Activated naive CD8-positive, alpha-beta T cell treated with anti-CD3 and anti-CD28 coated beads, Interleukin-2, amount 10 ng/mL, durations not matched to agents 7 days and 5 days (primary cell): ENCODE data around the gene HDAC4. TPM values are rescaled to one million over a fixed set of nuclear protein-coding genes. Genes with fewer than 3 reads are reported as not detected.

ENCODE experiments used
- ATAC-seq: fragments of 150-1000 bp; cut with Tn5 transposase; one replicate; pipeline ENCODE4 v1.10.0; 2021; ENCODE audit warnings: low read depth, moderate library complexity
- POLR2A ChIA-PET: fragments of 350-600 bp; sonication (Branson Sonifier 250); formaldehyde crosslinking; loops from one replicate; lab custom pipeline; 2021; ENCODE audit warnings: antibody characterized with exemption; lab: Charles Lee
- DNase-seq: peaks from one replicate; pipeline ENCODE4 v3.0.0; 2021
- H3K27ac Mint-ChIP-seq: one replicate; pipeline ENCODE4 v1.8.0; 2022; ENCODE audit warnings: mild to moderate bottlenecking, mixed read lengths
- H3K27me3 Mint-ChIP-seq: one replicate; pipeline ENCODE4 v1.8.0; 2022; ENCODE audit warnings: mild to moderate bottlenecking, moderate library complexity, mixed read lengths
- H3K36me3 Mint-ChIP-seq: one replicate; pipeline ENCODE4 v1.8.0; 2021; ENCODE audit warnings: mild to moderate bottlenecking, mixed read lengths
- H3K4me1 Mint-ChIP-seq: one replicate; pipeline ENCODE4 v1.8.0; 2021; ENCODE audit warnings: mixed read lengths
- H3K4me3 Mint-ChIP-seq: one replicate; pipeline ENCODE4 v1.8.0; 2022; ENCODE audit warnings: mild to moderate bottlenecking, moderate library complexity, mixed read lengths
- H3K9me3 Mint-ChIP-seq: one replicate; pipeline ENCODE4 v1.8.0; 2021; ENCODE audit warnings: mixed read lengths
- total RNA-seq, 2 experiments: library from RNA; stranded (reverse); gene quantifications; one replicate each; pipeline ENCODE4 v1.2.3, GENCODE V29; 2021

Gene HDAC4
- total RNA-seq, 2 experiments from 2014 or later = 54.0 to 57.4 TPM

- Mint-ChIP-seq H3K27me3 (peaks cover 36% of the 10 kb centered on the region), H3K27ac (no peak overlapping the region), H3K36me3 (peaks cover 1% of the 10 kb centered on the region), H3K9me3 (peaks cover 4% of the 10 kb centered on the region), H3K4me3 (no peak overlapping the region), H3K4me1 (peaks cover 14% of the 10 kb centered on the region)
- no peak for ATAC-seq
- POLR2A ChIA-PET = no interaction called here
- DNase-seq = no peak
Observed at GRCh38 chr2:239438368-239438767, 37.5 kb upstream of the HDAC4 start.

GRCh38 chr2:239436669-239437335 is 36.0 kb upstream of the HDAC4 start:
- no peak for ATAC-seq
- Mint-ChIP-seq H3K36me3 (peaks cover 1% of the 10 kb centered on the region), H3K4me1 (peaks cover 16% of the 10 kb centered on the region), H3K27me3 (peaks cover 29% of the 10 kb centered on the region), H3K27ac (no peak overlapping the region), H3K9me3 (peaks cover 4% of the 10 kb centered on the region), H3K4me3 (no peak overlapping the region)
- POLR2A ChIA-PET = no interaction called here
- no peak for DNase-seq

GRCh38 chr2:239436076-239436475 is 35.3 kb upstream of the HDAC4 start:
- peaks cover 1% of the 10 kb centered on the region for H3K36me3 Mint-ChIP-seq
- H3K27ac Mint-ChIP-seq = no peak overlapping the region
- peaks cover 8% of the 10 kb centered on the region for H3K4me1 Mint-ChIP-seq
- POLR2A ChIA-PET = no interaction called here
- ATAC-seq = no peak
- H3K4me3 Mint-ChIP-seq = no peak overlapping the region
- DNase-seq = no peak
- peaks cover 22% of the 10 kb centered on the region for H3K27me3 Mint-ChIP-seq
- H3K9me3 Mint-ChIP-seq = peaks cover 4% of the 10 kb centered on the region

- Mint-ChIP-seq H3K36me3 (peaks cover 1% of the 10 kb centered on the region), H3K4me1 (peaks cover 4% of the 10 kb centered on the region), H3K27ac (no peak overlapping the region), H3K27me3 (peaks cover 7% of the 10 kb centered on the region), H3K4me3 (no peak overlapping the region), H3K9me3 (peaks cover 4% of the 10 kb centered on the region)
- DNase-seq (no peak), ATAC-seq (no peak)
- POLR2A ChIA-PET = no interaction called here
Observed at GRCh38 chr2:239433777-239434403, 33.1 kb upstream of the HDAC4 start.

GRCh38 chr2:239432174-239432573 is 31.4 kb upstream of the HDAC4 start:
- no peak for DNase-seq
- Mint-ChIP-seq H3K4me3 (no peak overlapping the region), H3K27me3 (peaks cover 3% of the 10 kb centered on the region), H3K36me3 (peaks cover 1% of the 10 kb centered on the region), H3K4me1 (peaks cover 4% of the 10 kb centered on the region), H3K27ac (no peak overlapping the region), H3K9me3 (peaks cover 4% of the 10 kb centered on the region)
- POLR2A ChIA-PET = no interaction called here
- ATAC-seq = no peak

GRCh38 chr2:239431536-239431935 is 30.7 kb upstream of the HDAC4 start:
- Mint-ChIP-seq H3K36me3 (peaks cover 1% of the 10 kb centered on the region), H3K9me3 (peaks cover 4% of the 10 kb centered on the region), H3K4me3 (no peak overlapping the region), H3K4me1 (peaks cover 4% of the 10 kb centered on the region), H3K27ac (no peak overlapping the region), H3K27me3 (peaks cover 3% of the 10 kb centered on the region)
- POLR2A ChIA-PET = no interaction called here
- no peak for DNase-seq
- ATAC-seq = no peak

GRCh38 chr2:239429473-239430350 is 28.9 kb upstream of the HDAC4 start:
- Mint-ChIP-seq H3K9me3 (peaks cover 2% of the 10 kb centered on the region), H3K27me3 (peaks cover 3% of the 10 kb centered on the region), H3K4me1 (peaks cover 4% of the 10 kb centered on the region), H3K27ac (no peak overlapping the region), H3K36me3 (peaks cover 1% of the 10 kb centered on the region), H3K4me3 (no peak overlapping the region)
- ATAC-seq = no peak
- POLR2A ChIA-PET = no interaction called here
- no peak for DNase-seq

- no peak overlapping the region for H3K4me3 Mint-ChIP-seq
- POLR2A ChIA-PET = no interaction called here
- ATAC-seq (no peak), DNase-seq (no peak)
- H3K36me3 Mint-ChIP-seq = no peaks in the 10 kb centered on the region
- H3K27ac Mint-ChIP-seq = no peak overlapping the region
- peaks cover 3% of the 10 kb centered on the region for H3K27me3 Mint-ChIP-seq
- no peaks in the 10 kb centered on the region for H3K4me1 Mint-ChIP-seq
- no peaks in the 10 kb centered on the region for H3K9me3 Mint-ChIP-seq
Observed at GRCh38 chr2:239425631-239426030, 24.8 kb upstream of the HDAC4 start.

- H3K27ac Mint-ChIP-seq = no peak overlapping the region
- no peaks in the 10 kb centered on the region for H3K36me3 Mint-ChIP-seq
- DNase-seq = no peak
- POLR2A ChIA-PET = no interaction called here
- H3K27me3 Mint-ChIP-seq = peaks cover 6% of the 10 kb centered on the region
- H3K4me1 Mint-ChIP-seq = no peaks in the 10 kb centered on the region
- no peak overlapping the region for H3K4me3 Mint-ChIP-seq
- H3K9me3 Mint-ChIP-seq = no peaks in the 10 kb centered on the region
- no peak for ATAC-seq
Observed at GRCh38 chr2:239424337-239425045, 23.7 kb upstream of the HDAC4 start.

- H3K27ac Mint-ChIP-seq = no peak overlapping the region
Observed at GRCh38 chr2:239423551-239423950, 22.7 kb upstream of the HDAC4 start.

GRCh38 chr2:239421851-239422250 is 21.0 kb upstream of the HDAC4 start:
- POLR2A ChIA-PET = no interaction called here
- no peak overlapping the region for H3K4me3 Mint-ChIP-seq
- no peaks in the 10 kb centered on the region for H3K4me1 Mint-ChIP-seq
- H3K27ac Mint-ChIP-seq = no peak overlapping the region
- peaks cover 18% of the 10 kb centered on the region for H3K27me3 Mint-ChIP-seq
- H3K9me3 Mint-ChIP-seq = no peaks in the 10 kb centered on the region
- H3K36me3 Mint-ChIP-seq = no peaks in the 10 kb centered on the region
- ATAC-seq (no peak), DNase-seq (no peak)

More at GRCh38 chr2:239423551-239423950, 22.7 kb upstream of the HDAC4 start:
- ATAC-seq = no peak
- POLR2A ChIA-PET = interaction anchor here (0.7 kb wide), 1 partner anchor 24 kb away, joined by 6 read pairs; no protein-coding TSS in a partner anchor
- Mint-ChIP-seq H3K4me3 (no peak overlapping the region), H3K27me3 (peaks cover 6% of the 10 kb centered on the region), H3K36me3 (no peaks in the 10 kb centered on the region), H3K4me1 (no peaks in the 10 kb centered on the region), H3K9me3 (no peaks in the 10 kb centered on the region)
- no peak for DNase-seq

- Mint-ChIP-seq H3K36me3 (no peaks in the 10 kb centered on the region), H3K4me1 (no peaks in the 10 kb centered on the region), H3K27ac (no peak overlapping the region), H3K4me3 (no peak overlapping the region), H3K9me3 (no peaks in the 10 kb centered on the region), H3K27me3 (peaks cover 19% of the 10 kb centered on the region)
- no peak for ATAC-seq
- POLR2A ChIA-PET = no interaction called here
- DNase-seq = no peak
Observed at GRCh38 chr2:239420082-239420481, 19.3 kb upstream of the HDAC4 start.

- H3K36me3 Mint-ChIP-seq = peaks cover 1% of the 10 kb centered on the region
- no peak for DNase-seq
- no peak overlapping the region for H3K27ac Mint-ChIP-seq
- H3K9me3 Mint-ChIP-seq = peaks cover 4% of the 10 kb centered on the region
- H3K27me3 Mint-ChIP-seq = peaks cover 19% of the 10 kb centered on the region
- ATAC-seq = no peak
- POLR2A ChIA-PET = no interaction called here
- peaks cover 2% of the 10 kb centered on the region for H3K4me1 Mint-ChIP-seq
- no peak overlapping the region for H3K4me3 Mint-ChIP-seq
Observed at GRCh38 chr2:239418918-239419317, 18.1 kb upstream of the HDAC4 start.
